ENCODE data around the gene PRG2. TPM values are rescaled to one million over a fixed set of nuclear protein-coding genes. Genes with fewer than 3 reads are reported as not detected.

PRG2 gene
- total RNA-seq = not detected

GRCh38 chr11:57390535-57390934 lies at the start of gene PRG2:
Gene PRG2, minus strand, starts transcription at chr11:57390650. Its CDS starts 706 bp downstream, at chr11:57389944.
- intact Hi-C loops (cut with DNase I) = no loop called here
- TF ChIP-seq POLR2A (IDR thresholded peaks at IDR 0.05) = no peak
- no peak for TF ChIP-seq CTCF (IDR thresholded peaks at IDR 0.05)

GRCh38 chr11:57439786-57440185 lies 49.3 kb upstream of the PRG2 start:
- DNase-seq = no peak
- WGBS, 2 donors = 62 to 65% methylated on average over 3 of the region's 6 CpGs

More at GRCh38 chr11:57390535-57390934, at the start of gene PRG2:
- H3K27me3 ChIP-seq = no peaks in the 10 kb centered on the region
- no peak within 1 kb of the TSS for H3K27ac ChIP-seq
- DNase-seq = no peak
- no peak within 1 kb of the TSS for H3K4me3 ChIP-seq
- WGBS, 2 donors = 65 to 77% methylated on average over 2 of the region's 2 CpGs
- H3K36me3 ChIP-seq = no peaks in the 10 kb centered on the region
- no peaks in the 10 kb centered on the region for H3K9me3 ChIP-seq
- no peaks in the 10 kb centered on the region for H3K4me1 ChIP-seq

GRCh38 chr11:57438345-57439285 lies 48.2 kb upstream of the PRG2 start:
- Histone ChIP-seq H3K36me3 (no peaks in the 10 kb centered on the region), H3K4me3 (no peak overlapping the region), H3K4me1 (peaks cover 10 to 31% (median 19%) of the 10 kb centered on the region in 3 donors), H3K9me3 (no peaks in the 10 kb centered on the region), H3K27me3 (no peaks in the 10 kb centered on the region), H3K27ac (no peak overlapping the region)
- no peak for DNase-seq
- TF ChIP-seq POLR2A (IDR thresholded peaks at IDR 0.05) (no peak), CTCF (IDR thresholded peaks at IDR 0.05) (no peak)
- 89 to 91% methylated on average over 9 to 12 of the region's 12 CpGs for WGBS, 2 donors
- intact Hi-C loops (cut with DNase I) = no loop called here

More at GRCh38 chr11:57439786-57440185, 49.3 kb upstream of the PRG2 start:
- TF ChIP-seq CTCF (IDR thresholded peaks at IDR 0.05) (no peak), POLR2A (IDR thresholded peaks at IDR 0.05) (no peak)
- H3K9me3 ChIP-seq = no peaks in the 10 kb centered on the region
- H3K36me3 ChIP-seq = no peaks in the 10 kb centered on the region
- no peak overlapping the region for H3K4me3 ChIP-seq
- peaks cover 7 to 19% (median 11%) of the 10 kb centered on the region in 3 donors for H3K4me1 ChIP-seq
- no peak overlapping the region for H3K27ac ChIP-seq
- no peaks in the 10 kb centered on the region for H3K27me3 ChIP-seq
- intact Hi-C loops (cut with DNase I) = no loop called here

- Histone ChIP-seq H3K27me3 (no peaks in the 10 kb centered on the region), H3K27ac (peak overlapping the region in 3 of 4 donors; percentile 67 to 82 (median 81))
These were observed 45.6 kb upstream of the PRG2 start for GRCh38 chr11:57436031-57436430.

More at GRCh38 chr11:57436031-57436430, 45.6 kb upstream of the PRG2 start:
- TF ChIP-seq CTCF (IDR thresholded peaks at IDR 0.05) (no peak), POLR2A (IDR thresholded peaks at IDR 0.05) (no peak)
- H3K4me1 ChIP-seq = peaks cover 13 to 54% (median 37%) of the 10 kb centered on the region in 3 donors
- DNase-seq = no peak
- no peaks in the 10 kb centered on the region for H3K9me3 ChIP-seq
- WGBS, 2 donors = 58 to 66% methylated on average over 7 of the region's 7 CpGs
- no peak overlapping the region for H3K4me3 ChIP-seq
- H3K36me3 ChIP-seq = no peaks in the 10 kb centered on the region
- intact Hi-C loops (cut with DNase I) = no loop called here
